HG03175 (cell line): ENCODE measurements around the gene SNAPC1.
"Not testable (repeated sequence)": the region's sequence is repeated elsewhere in the genome, so short reads cannot be mapped to it uniquely, and the experiment has no call there.

Experiments
- ATAC-seq: cut with Tn5 transposase; IDR thresholded peaks from one replicate; pipeline ENCODE4 v1.9.1; 2021; ENCODE audit warnings: mild to moderate bottlenecking, moderate library complexity; ENCODE audit not compliant: unreplicated experiment

SNAPC1 gene

DNA sequence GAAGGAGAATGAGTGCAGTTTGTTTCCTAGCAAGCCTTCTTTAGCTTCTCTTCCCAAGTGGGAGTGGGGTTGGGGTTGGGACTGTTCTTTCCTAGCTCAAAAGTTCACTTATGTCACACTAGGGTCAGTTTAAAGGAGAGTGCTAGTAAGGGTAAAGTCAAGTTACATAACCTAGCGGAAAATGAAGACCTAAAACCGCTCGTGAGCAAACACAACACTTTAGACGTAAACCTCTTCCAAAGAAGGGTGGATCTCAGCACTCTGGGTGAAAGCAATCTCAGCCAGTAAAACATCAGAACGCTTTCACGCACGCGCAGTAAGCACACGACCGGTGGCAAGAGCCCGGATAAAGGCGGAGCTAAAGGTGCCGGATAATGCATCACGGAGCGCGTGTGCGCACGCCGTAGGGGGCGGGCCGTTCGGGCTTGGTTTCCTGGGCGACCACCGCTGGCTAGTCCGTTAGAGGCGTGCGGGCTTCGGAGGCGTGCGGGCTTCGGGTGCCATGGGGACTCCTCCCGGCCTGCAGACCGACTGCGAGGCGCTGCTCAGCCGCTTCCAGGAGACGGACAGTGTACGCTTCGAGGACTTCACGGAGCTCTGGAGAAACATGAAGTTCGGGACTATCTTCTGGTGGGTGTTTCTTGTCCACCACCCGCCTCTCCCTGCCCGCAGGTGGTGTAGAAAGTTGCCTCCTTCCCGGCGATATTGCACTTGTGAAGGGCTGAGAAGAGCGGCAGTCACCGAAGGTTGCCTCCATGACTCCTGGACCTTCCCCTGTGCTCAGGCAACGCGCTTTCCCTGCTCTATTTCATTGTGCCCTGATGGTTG lies at the start of gene SNAPC1:
Gene SNAPC1 (plus strand): TSS at position 462 of the 828 bp plus-strand sequence. CDS start 41 bp downstream, at position 503.
- ATAC-seq, result peak; percentile 99

DNA sequence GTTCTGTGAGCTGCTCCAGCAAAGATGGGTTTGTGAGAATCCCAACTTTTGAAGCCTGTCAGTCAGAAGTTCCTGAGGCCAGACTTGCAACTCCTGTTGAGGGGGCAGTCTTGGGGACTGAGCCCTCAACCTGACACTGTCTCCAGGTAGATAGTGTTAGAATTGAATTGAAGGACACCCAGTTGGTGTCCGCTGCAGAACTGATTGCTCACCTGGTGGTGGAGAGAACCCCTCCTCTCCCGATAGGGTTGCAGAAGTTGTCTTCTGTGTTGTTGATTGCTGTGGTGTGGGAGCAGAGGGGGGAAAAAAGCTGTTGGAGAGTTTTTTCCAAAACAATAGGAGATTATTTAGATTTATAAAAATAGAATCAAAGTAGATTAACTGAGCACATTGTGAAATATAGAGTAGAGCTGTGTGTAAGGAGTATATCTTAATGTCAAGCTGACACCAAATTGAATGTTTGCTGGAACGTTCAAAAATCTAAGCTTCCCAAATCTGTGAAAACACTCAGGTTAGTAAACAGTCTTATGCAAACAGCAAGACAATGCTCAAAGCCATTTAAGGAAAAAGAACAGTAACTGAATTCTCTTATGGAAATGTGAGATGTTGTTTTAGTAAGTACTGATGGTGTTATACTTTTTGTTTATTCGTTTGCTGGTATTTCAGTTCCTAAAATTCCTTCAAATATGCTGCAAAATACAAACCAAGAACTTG lies 48.3 kb upstream of the SNAPC1 start:
- no peak for ATAC-seq

DNA sequence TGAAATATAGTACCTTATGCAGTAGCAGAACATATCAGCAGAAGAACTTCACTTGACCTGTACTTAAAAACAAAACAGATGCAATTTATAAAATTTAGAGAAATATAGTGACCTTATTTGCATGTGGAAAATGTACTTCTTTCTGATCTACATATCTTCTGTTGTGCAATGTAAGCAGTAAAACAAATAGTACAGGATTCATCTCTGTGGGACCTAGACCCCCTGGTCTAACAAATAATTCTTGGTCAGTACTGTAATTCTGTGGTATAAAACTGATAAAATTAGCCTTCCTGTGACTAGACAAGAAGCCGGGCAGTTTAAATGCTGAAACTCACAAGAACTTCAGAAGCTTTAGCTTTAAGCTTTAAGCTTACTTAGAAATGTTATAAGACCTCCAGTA lies 45.3 kb upstream of the SNAPC1 start:
- ATAC-seq, result no peak

GRCh38 chr14:61718039-61718438 lies 44.2 kb upstream of the SNAPC1 start:
- ATAC-seq, result no peak

DNA sequence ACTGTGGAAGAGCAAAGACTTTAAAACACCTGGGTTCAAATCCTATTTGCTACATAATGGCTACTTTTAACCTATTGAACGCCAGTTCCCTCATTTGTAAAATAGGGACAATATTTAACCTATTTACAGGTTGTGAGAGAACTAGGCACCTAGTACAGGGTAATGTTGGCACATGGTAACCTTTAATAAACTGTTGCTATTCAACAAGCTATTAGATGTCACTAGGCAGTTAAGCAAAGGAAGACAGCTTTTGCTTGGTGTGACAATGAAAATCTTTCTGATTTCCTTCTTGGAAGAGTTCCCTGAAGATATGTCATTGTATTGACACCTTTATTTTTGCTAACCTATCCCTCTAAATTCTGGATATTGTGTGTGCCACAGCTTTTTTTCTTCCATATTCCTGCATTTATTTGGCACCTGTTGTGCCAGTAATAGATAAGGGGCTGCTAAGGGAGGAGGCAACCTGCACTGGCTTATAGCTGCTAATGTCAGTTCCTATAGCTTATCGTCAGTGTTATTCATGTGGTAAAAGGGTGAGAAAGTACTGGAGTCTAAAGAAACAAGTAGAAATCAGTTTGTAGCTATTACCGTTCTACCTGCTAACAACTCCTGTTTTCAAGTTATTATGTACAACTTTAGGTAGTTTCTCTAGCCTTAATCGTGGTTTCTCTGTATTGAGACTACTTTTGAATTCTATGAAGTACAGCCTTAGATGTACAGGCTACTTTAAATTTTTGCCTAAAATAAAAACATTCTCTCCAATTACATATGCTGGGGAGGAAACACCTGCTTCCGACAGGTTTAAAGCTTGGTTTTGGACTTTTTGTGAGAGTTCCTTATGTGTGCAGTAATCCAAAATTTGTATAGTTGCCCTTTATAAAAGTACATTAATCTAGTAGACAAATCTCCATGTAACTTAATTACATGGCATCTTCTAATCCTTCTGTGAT lies 42.6 kb upstream of the SNAPC1 start:
- ATAC-seq, result peak; percentile 42

DNA sequence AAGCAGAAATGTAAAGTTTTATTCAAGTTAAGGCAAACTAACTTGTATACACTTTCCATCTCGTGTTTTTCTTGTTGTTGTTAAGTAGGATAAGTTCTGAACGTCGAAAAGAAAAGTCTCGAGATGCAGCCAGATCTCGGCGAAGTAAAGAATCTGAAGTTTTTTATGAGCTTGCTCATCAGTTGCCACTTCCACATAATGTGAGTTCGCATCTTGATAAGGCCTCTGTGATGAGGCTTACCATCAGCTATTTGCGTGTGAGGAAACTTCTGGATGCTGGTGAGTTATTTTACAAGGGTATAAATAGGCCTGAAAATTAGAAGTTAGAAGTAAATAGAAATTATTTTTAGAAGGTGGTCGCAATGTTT lies 41.9 kb upstream of the SNAPC1 start:
- ATAC-seq, result no peak

DNA sequence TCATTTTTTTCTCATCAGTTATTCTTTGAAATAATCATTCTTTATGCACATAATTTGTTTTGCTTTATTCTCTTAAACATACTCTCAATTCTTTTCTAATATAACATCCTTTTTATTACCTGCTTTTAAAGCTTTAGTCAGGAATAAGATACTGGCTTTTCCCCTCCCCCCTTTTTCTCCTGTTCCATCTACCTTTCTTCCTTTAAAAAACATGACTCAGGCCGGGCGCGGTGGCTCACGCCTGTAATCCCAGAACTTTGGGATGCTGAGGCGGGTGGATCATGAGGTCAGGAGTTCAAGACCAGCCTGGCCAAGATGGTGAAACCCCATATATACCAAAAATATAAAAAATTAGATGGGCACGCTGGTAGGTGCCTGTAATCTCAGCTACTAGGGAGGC lies 41.5 kb upstream of the SNAPC1 start:
- no peak for ATAC-seq

DNA sequence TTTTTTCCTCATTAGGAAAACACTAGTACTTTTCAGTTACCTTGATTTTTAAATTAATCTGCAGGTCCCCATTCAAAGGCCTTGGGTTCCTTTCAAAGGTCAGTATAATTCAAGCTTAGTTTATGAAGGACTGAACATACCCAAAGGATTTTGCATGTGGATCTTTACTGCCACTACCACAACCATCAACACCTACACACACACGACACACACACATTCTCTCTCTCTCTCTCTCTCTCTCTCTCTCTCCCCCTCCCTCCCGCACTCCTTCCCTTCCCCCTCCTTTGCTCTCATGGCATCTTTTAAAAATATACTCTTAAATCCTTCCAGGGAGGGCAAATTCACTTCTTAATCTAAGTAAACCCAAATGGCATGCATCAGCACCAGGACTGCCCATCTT lies 38.1 kb upstream of the SNAPC1 start:
- no peak for ATAC-seq

- no peak for ATAC-seq
Observed at GRCh38 chr14:61726778-61727658, 35.2 kb upstream of the SNAPC1 start.

DNA sequence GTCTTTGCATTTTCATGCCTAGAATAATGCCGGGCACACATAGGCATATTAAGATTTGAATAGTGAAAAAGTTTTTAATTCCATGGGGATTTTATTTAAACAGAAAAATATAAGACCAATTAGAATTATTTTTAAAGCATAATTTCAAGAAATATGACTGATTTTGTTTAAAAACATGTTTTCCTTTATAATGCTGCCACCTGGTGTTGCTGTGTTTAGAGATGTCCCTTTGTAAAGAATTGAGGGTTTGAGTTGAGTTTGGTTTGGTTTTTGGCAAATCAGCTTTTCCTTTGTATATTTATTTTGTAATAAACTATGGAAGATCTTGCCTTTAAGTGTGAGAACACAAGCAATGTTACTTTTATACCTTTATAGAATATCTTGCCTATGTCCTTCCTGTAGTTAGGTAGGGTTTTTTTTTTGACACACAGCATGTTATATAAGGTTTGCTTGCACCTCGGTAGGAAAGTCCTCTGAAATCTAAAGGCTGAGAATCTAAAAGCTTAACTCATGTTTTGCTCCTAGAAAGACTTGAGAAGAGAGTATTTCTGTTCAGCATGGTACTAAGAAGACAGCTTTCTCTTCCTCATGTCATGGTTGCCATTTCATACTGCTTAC lies 31.4 kb upstream of the SNAPC1 start:
- ATAC-seq, result no peak

GRCh38 chr14:61733972-61734371 lies 28.2 kb upstream of the SNAPC1 start:
- ATAC-seq, result no peak

DNA sequence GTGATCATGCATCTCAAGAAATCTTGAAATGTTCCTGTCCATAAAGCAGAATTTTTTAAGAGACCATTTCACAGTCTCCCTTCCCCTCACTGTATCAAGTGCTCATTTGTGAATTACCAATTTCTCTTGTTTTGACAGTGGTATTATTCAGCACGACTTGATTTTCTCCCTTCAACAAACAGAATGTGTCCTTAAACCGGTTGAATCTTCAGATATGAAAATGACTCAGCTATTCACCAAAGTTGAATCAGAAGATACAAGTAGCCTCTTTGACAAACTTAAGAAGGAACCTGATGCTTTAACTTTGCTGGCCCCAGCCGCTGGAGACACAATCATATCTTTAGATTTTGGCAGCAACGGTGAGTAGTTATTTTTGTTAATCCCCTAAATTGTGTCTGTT lies 25.5 kb upstream of the SNAPC1 start:
- ATAC-seq, result no peak

- ATAC-seq, result no peak
Observed at GRCh38 chr14:61737915-61738314, 24.3 kb upstream of the SNAPC1 start.

- ATAC-seq, result no peak
Observed at GRCh38 chr14:61739133-61739532, 23.1 kb upstream of the SNAPC1 start.

DNA sequence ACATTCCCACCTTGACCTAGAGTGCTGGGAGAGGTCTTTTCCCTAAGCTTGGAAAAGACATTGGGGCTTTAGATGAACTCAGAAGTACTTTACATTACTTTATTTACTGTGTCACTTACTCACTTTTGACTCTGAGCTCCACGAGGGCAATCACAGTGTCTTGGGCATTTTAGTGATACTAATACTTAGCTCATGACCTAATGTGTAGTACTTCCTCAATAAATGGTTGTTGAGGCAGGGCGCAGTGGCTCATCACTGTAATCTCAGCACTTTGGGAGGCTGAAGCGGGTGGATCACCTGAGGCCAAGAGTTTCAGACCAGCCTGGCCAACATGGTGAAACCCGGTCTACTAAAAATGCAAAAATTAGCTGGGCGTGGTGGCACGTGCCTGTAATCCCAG lies 19.8 kb upstream of the SNAPC1 start:
- no peak for ATAC-seq

GRCh38 chr14:61744238-61744637 lies 18.0 kb upstream of the SNAPC1 start:
- no peak for ATAC-seq

GRCh38 chr14:61746346-61746745 lies 15.9 kb upstream of the SNAPC1 start:
- ATAC-seq, result not testable (repeated sequence)

- ATAC-seq, result no peak
Observed at GRCh38 chr14:61746881-61747280, 15.3 kb upstream of the SNAPC1 start.

DNA sequence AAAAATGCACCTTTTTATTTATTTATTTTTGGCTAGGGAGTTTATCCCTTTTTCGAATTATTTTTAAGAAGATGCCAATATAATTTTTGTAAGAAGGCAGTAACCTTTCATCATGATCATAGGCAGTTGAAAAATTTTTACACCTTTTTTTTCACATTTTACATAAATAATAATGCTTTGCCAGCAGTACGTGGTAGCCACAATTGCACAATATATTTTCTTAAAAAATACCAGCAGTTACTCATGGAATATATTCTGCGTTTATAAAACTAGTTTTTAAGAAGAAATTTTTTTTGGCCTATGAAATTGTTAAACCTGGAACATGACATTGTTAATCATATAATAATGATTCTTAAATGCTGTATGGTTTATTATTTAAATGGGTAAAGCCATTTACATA lies 14.9 kb upstream of the SNAPC1 start:
- ATAC-seq, result no peak

DNA sequence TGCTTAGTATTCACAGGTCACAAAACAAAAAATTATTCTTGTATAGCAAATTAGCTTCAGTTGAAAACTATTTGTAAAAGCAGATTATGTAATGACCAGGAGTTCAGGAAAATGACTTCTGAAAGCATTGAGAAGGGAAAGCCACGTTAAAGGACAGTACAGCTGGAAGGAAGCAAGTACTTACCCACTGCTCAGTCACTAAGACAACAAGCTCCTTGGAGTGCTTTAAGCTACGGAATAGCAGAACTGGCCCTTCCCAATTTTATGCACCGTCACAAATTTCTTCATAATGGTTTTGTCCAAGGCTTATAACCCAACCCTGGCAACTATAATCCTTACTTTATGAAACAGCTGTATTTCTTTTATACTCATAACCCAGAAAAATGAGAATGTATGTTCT lies 13.0 kb upstream of the SNAPC1 start:
- ATAC-seq, result no peak
